Stomach smooth muscle (tissue), 2 donors: ENCODE measurements around the gene DGKZ.
"Not testable (repeated sequence)": the region's sequence is repeated elsewhere in the genome, so short reads cannot be mapped to it uniquely, and the experiment has no call there.

ENCODE experiments used
- H3K27ac ChIP-seq: one replicate; pipeline ENCODE4 v1.7.0; 2013; ENCODE audit warnings: mild to moderate bottlenecking, low read length, inconsistent platforms
- H3K27me3 ChIP-seq, 2 donors: one replicate each; pipeline ENCODE4 v1.7.0; 2013; ENCODE audit warnings: low read length in 2 of 2; ENCODE audit not compliant: insufficient read depth in 2 of 2, control insufficient read depth in 1 of 2
- H3K36me3 ChIP-seq, 2 donors: one replicate each; pipeline ENCODE4 v1.7.0; 2013; ENCODE audit warnings: low read length in 2 of 2; ENCODE audit not compliant: control insufficient read depth in 2 of 2, insufficient read depth in 2 of 2
- H3K4me1 ChIP-seq: one replicate; pipeline ENCODE4 v1.7.0; 2013; ENCODE audit warnings: low read length; ENCODE audit not compliant: control insufficient read depth, insufficient read depth
- H3K4me3 ChIP-seq, 2 donors: one replicate each; pipeline ENCODE4 v1.7.0; 2013; ENCODE audit warnings: low read length in 2 of 2
- H3K9ac ChIP-seq, 2 donors: one replicate each; pipeline ENCODE4 v1.7.0; 2013; ENCODE audit warnings: low read length in 2 of 2, mild to moderate bottlenecking in 1 of 2
- H3K9me3 ChIP-seq, 2 donors: one replicate each; pipeline ENCODE4 v1.7.0; 2013; ENCODE audit warnings: low read length in 2 of 2; ENCODE audit not compliant: control insufficient read depth in 2 of 2
- donor health status: healthy.
- donor health status: Pancreatic carcinoma.

Gene DGKZ

DNA sequence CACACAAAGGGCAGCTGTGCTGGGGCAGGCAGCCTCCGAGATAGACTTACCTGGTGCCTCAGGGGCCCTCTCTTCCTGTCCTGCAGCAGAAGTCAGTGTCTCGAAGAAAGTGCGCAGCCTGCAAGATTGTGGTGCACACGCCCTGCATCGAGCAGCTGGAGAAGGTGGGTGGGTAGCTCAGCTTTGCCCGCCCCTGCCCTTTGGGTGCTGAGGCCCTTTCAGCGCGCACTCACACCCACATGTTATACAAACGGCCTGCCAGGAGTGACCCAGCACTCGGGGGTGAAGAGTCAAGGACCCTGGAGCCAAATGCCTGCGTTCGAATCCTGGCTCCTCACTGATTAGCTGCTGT is 20.6 kb downstream of the DGKZ start:
- Histone ChIP-seq H3K9ac (no peak overlapping the region), H3K4me1 (peaks cover 34% of the 10 kb centered on the region), H3K36me3 (peaks cover 15 to 29% of the 10 kb centered on the region in 2 donors), H3K9me3 (no peaks in the 10 kb centered on the region), H3K27ac (no peak overlapping the region), H3K27me3 (no peaks in the 10 kb centered on the region), H3K4me3 (no peak overlapping the region)

- H3K9ac ChIP-seq = no peak overlapping the region
- peaks cover 22 to 32% of the 10 kb centered on the region in 2 donors for H3K36me3 ChIP-seq
- no peak overlapping the region for H3K4me3 ChIP-seq
- H3K27me3 ChIP-seq = no peaks in the 10 kb centered on the region
- no peak overlapping the region for H3K27ac ChIP-seq
- no peaks in the 10 kb centered on the region for H3K9me3 ChIP-seq
- H3K4me1 ChIP-seq = peaks cover 20% of the 10 kb centered on the region
These were observed 22.3 kb downstream of the DGKZ start for GRCh38 chr11:46369458-46370152.

- Histone ChIP-seq H3K27ac (no peak overlapping the region), H3K4me1 (peaks cover 20% of the 10 kb centered on the region), H3K27me3 (no peaks in the 10 kb centered on the region), H3K9me3 (no peaks in the 10 kb centered on the region), H3K36me3 (peaks cover 27 to 38% of the 10 kb centered on the region in 2 donors), H3K9ac (no peak overlapping the region), H3K4me3 (no peak overlapping the region)
These were observed 23.0 kb downstream of the DGKZ start for GRCh38 chr11:46370253-46370652.

DNA sequence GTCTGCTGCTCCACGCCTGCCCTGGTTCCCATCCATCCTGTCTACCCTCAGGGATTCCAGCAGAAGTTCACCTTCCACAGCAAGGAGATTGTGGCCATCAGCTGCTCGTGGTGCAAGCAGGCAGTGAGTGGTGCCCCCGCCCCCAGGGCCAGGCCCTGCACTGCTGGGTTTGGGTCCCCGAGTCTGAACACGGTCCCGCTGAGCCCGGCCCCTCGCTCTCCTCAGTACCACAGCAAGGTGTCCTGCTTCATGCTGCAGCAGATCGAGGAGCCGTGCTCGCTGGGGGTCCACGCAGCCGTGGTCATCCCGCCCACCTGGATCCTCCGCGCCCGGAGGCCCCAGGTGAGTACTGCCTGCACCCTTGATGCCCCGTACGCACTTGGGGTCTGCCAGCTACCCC is 24.0 kb downstream of the DGKZ start:
- peaks cover 27 to 43% of the 10 kb centered on the region in 2 donors for H3K36me3 ChIP-seq

GRCh38 chr11:46372086-46372485 is 24.8 kb downstream of the DGKZ start:
- no peak overlapping the region for H3K27ac ChIP-seq
- no peak overlapping the region for H3K9ac ChIP-seq
- H3K9me3 ChIP-seq = no peaks in the 10 kb centered on the region
- H3K4me1 ChIP-seq = peaks cover 16% of the 10 kb centered on the region
- H3K4me3 ChIP-seq = no peak overlapping the region
- H3K27me3 ChIP-seq = no peaks in the 10 kb centered on the region
- peaks cover 27 to 48% of the 10 kb centered on the region in 2 donors for H3K36me3 ChIP-seq

More for the DNA sequence above, 24.0 kb downstream of the DGKZ start:
- not testable (repeated sequence) for H3K27me3 ChIP-seq, H3K9me3 ChIP-seq, H3K27ac ChIP-seq, H3K9ac ChIP-seq, H3K4me3 ChIP-seq
- peaks cover 18% of the 10 kb centered on the region for H3K4me1 ChIP-seq

- H3K9ac ChIP-seq, H3K4me3 ChIP-seq, H3K9me3 ChIP-seq, H3K27ac ChIP-seq, H3K27me3 ChIP-seq: not testable (repeated sequence)
- H3K36me3 ChIP-seq = peaks cover 27 to 48% of the 10 kb centered on the region in 2 donors
- peaks cover 13% of the 10 kb centered on the region for H3K4me1 ChIP-seq
These were observed 25.2 kb downstream of the DGKZ start for GRCh38 chr11:46372501-46372900.

DNA sequence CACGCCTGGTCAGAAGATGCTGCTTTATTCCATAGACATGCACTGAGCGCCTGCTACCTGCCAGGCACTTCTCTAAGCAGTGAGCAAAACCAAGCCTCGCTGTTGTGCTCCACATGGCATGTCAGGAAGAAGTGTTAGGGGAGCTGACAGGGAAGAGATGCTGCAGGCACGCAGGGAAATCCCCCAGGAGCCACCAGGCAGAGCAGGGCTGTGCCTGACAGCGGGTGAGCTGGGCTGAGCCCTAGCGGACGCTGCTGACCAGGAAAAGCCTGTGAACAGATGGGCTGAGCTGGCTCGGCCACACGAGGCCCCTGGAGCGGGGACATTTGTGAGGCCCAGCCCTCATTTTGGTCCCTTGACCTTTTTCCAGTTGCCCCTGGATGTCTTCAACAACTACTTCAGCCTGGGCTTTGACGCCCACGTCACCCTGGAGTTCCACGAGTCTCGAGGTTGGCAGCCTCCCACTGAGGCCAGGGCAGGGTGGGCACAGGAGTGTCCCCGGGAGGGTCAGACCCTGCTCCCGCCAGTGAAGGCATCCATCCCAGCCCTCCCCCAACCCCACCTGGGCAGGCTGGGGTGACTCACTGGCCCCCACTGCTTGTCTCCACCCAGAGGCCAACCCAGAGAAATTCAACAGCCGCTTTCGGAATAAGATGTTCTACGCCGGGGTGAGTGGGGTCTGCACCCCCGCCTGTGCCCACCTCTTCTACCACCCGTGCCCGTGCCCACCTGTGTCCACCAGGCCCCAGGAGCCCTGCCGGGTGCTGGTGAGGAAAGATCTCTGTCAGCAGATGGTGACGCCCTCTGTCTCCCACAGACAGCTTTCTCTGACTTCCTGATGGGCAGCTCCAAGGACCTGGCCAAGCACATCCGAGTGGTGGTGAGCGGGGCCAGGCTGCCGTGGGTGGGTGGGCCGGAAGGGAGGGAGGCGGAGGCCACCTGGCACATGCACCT is 26.8 kb downstream of the DGKZ start:
- H3K4me3 ChIP-seq = no peak overlapping the region
- H3K27me3 ChIP-seq = no peaks in the 10 kb centered on the region
- peaks cover 19 to 40% of the 10 kb centered on the region in 2 donors for H3K36me3 ChIP-seq

DNA sequence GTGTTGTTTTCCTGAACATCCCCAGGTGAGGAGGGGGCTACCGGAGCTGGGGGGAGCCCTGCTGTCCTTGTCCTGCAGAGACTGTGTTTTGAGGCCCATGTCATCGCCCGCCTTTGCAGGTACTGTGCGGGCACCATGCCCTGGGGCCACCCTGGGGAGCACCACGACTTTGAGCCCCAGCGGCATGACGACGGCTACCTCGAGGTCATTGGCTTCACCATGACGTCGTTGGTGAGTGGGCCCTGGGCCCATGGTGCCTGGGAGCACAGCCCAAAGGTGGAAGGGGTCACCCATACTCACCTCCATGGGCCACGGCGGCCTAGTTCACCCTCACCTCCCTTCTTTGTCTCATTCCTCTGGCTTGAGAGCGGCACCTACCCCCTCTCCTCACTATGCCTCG is 27.6 kb downstream of the DGKZ start:
- no peaks in the 10 kb centered on the region for H3K27me3 ChIP-seq
- H3K4me3 ChIP-seq = no peak overlapping the region
- H3K36me3 ChIP-seq = peaks cover 18 to 38% of the 10 kb centered on the region in 2 donors
- no peaks in the 10 kb centered on the region for H3K9me3 ChIP-seq
- no peak overlapping the region for H3K27ac ChIP-seq
- H3K9ac ChIP-seq = no peak overlapping the region
- H3K4me1 ChIP-seq = peaks cover 6% of the 10 kb centered on the region

More for the DNA sequence above, 26.8 kb downstream of the DGKZ start:
- no peaks in the 10 kb centered on the region for H3K9me3 ChIP-seq
- no peak overlapping the region for H3K27ac ChIP-seq
- peaks cover 8% of the 10 kb centered on the region for H3K4me1 ChIP-seq
- H3K9ac ChIP-seq = no peak overlapping the region

GRCh38 chr11:46375392-46376101 is 28.3 kb downstream of the DGKZ start:
- Histone ChIP-seq H3K27me3 (no peaks in the 10 kb centered on the region), H3K9ac (no peak overlapping the region), H3K4me1 (peaks cover 6% of the 10 kb centered on the region), H3K36me3 (peaks cover 12 to 32% of the 10 kb centered on the region in 2 donors), H3K9me3 (no peaks in the 10 kb centered on the region), H3K4me3 (no peak overlapping the region), H3K27ac (no peak overlapping the region)

DNA sequence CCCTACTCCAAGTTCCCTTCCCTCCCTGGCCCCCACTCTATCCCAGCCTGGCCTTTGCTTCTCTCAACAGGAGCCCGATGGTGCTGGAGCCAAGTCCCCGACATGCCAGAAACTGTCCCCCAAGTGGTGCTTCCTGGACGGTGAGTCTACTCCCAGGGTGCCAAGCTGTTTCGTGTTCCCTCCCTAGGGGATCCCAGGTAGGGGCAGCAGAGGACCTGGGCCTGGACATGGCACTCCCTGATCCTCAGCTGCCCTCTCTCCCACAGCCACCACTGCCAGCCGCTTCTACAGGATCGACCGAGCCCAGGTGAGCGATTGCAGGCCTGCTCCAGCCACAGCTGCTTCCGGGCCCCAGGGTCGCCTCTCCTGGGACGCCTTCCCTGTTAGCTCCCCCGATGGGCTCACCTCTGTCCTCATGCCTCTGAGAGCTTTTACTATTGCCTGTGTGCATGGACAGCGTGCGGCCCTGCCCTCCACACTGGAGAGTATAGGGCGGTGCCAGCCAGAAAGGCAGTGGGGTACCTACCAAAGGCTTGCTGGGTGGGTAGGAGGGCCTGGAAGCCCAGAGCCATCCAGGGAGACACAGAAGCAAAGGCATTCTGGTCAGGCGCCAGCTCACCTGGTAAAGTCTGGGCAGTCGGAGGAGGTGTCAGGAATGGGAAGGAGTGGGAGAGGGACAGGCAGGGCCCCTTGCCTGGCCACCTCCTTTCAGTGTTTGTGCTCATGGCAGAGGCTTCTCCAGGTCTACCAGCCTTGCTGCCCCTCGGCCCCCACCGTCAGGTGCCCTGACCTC is 29.2 kb downstream of the DGKZ start:
- Histone ChIP-seq H3K9ac (no peak overlapping the region), H3K36me3 (peaks cover 12 to 27% of the 10 kb centered on the region in 2 donors), H3K4me1 (peaks cover 13% of the 10 kb centered on the region), H3K27me3 (no peaks in the 10 kb centered on the region), H3K9me3 (no peaks in the 10 kb centered on the region), H3K27ac (no peak overlapping the region), H3K4me3 (no peak overlapping the region)
